ENCODE data around the gene GABRP.

- TF ChIP-seq CTCF (IDR thresholded peaks at IDR 0.05) (no peak), ZFX (IDR thresholded peaks at IDR 0.05; ENCODE audit: borderline replicate concordance) (no peak)
Observed at GRCh38 chr5:170757669-170758068, 25.9 kb upstream of the GABRP start.

All from 22Rv1 (cell line).